Mesodermal cell (in vitro differentiated cells): ENCODE measurements around the gene B3GAT1.

Experiments
- H3K27ac ChIP-seq: 2 replicates; pipeline ENCODE4 v1.7.0; 2013; ENCODE audit warnings: mild to moderate bottlenecking, low read depth, low read length, moderate library complexity; ENCODE audit not compliant: severe bottlenecking
- H3K36me3 ChIP-seq: 2 replicates; pipeline ENCODE4 v1.7.1; 2013; ENCODE audit warnings: mild to moderate bottlenecking, low read length, moderate library complexity; ENCODE audit not compliant: control insufficient read depth, insufficient read depth
- H3K4me1 ChIP-seq: one replicate; pipeline ENCODE4 v1.7.1; 2013; ENCODE audit warnings: mild to moderate bottlenecking, low read length; ENCODE audit not compliant: insufficient read depth, control insufficient read depth, poor library complexity, severe bottlenecking
- H3K4me3 ChIP-seq: 2 replicates; pipeline ENCODE4 v1.7.0; 2013; ENCODE audit warnings: low read length, control low read depth, mild to moderate bottlenecking; ENCODE audit not compliant: insufficient read depth, poor library complexity, severe bottlenecking; ENCODE audit errors: extremely low read depth
- H3K9me3 ChIP-seq: 2 replicates; pipeline ENCODE4 v1.7.1; 2013; ENCODE audit warnings: mild to moderate bottlenecking, low read length, moderate library complexity; ENCODE audit not compliant: control insufficient read depth
- WGBS, 2 experiments: methylation state at CpG; one replicate each; pipeline ENCODE4 v1.1.5; 2013; ENCODE audit warnings: missing lambda C conversion rate in 2 of 2; ENCODE audit not compliant: insufficient coverage in 2 of 2; 5-methylcytosine and 5-hydroxymethylcytosine counted together

The B3GAT1 gene

GRCh38 chr11:134340354-134340964, 71.6 kb downstream of the B3GAT1 start:
- H3K27ac ChIP-seq = no peak overlapping the region
- 91 to 95% methylated on average over 5 to 8 of the region's 11 CpGs for WGBS, 2 experiments
- no peak overlapping the region for H3K4me3 ChIP-seq
- H3K4me1 ChIP-seq = peaks cover 4% of the 10 kb centered on the region
- H3K9me3 ChIP-seq = no peaks in the 10 kb centered on the region
- no peaks in the 10 kb centered on the region for H3K36me3 ChIP-seq

- H3K9me3 ChIP-seq = no peaks in the 10 kb centered on the region
- H3K4me3 ChIP-seq = no peak overlapping the region
- WGBS, 2 experiments = 87 to 100% methylated on average over 1 to 3 of the region's 4 CpGs
- H3K36me3 ChIP-seq = no peaks in the 10 kb centered on the region
- H3K27ac ChIP-seq = no peak overlapping the region
- H3K4me1 ChIP-seq = peaks cover 4% of the 10 kb centered on the region
Measured at GRCh38 chr11:134339756-134340155, 72.3 kb downstream of the B3GAT1 start.

GRCh38 chr11:134338654-134339053, 73.4 kb downstream of the B3GAT1 start:
- Histone ChIP-seq H3K4me1 (peaks cover 3% of the 10 kb centered on the region), H3K36me3 (no peaks in the 10 kb centered on the region), H3K9me3 (no peaks in the 10 kb centered on the region), H3K27ac (no peak overlapping the region), H3K4me3 (no peak overlapping the region)
- WGBS, 2 experiments = 90 to 95% methylated on average over 4 to 5 of the region's 7 CpGs

DNA sequence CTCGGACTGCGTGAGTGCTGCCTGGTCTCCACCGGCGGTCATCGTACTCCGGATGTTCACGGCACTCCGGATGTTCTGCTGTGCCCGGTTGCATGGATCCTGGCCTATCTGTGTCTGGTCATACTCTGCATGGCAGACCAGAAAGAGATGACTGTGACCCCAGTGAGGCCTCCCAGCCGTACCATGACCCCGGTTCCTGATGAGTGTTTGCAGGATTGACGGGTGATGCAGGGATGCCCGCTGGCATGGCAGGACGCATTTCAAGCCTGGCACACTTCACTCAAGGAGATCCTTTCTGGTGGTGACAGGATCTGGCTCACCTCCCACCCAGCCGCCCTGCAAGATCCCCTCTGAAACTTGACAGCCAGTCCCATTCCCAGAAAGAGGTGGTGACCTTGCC, 74.0 kb downstream of the B3GAT1 start:
- H3K27ac ChIP-seq = no peak overlapping the region
- 90 to 96% methylated on average over 14 of the region's 15 CpGs for WGBS, 2 experiments

DNA sequence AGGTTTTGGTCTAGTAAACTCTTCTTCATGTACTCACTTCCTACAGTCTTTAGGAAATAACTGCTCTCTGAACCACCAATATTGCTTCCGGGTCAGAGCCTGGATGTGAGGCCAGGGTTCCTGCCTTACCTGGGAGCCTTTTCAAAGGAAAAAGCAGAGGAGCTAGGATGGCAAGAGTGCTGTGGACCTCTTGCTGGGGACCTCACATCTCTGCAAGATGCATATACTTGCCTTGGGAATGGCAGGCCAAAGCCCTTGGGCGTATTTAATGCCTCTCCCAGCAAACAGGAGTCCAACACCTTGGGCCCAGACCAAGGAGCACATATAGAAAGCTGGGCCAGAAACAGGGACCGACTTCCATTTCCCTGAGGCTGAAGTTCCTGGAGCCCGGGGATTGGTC, 75.0 kb downstream of the B3GAT1 start:
- Histone ChIP-seq H3K9me3 (no peaks in the 10 kb centered on the region), H3K4me1 (no peaks in the 10 kb centered on the region), H3K36me3 (no peaks in the 10 kb centered on the region), H3K27ac (no peak overlapping the region), H3K4me3 (no peak overlapping the region)
- 90 to 97% methylated on average over 3 of the region's 4 CpGs for WGBS, 2 experiments

More for the DNA sequence above, 74.0 kb downstream of the B3GAT1 start:
- no peaks in the 10 kb centered on the region for H3K4me1 ChIP-seq
- no peaks in the 10 kb centered on the region for H3K36me3 ChIP-seq
- no peaks in the 10 kb centered on the region for H3K9me3 ChIP-seq
- H3K4me3 ChIP-seq = no peak overlapping the region

DNA sequence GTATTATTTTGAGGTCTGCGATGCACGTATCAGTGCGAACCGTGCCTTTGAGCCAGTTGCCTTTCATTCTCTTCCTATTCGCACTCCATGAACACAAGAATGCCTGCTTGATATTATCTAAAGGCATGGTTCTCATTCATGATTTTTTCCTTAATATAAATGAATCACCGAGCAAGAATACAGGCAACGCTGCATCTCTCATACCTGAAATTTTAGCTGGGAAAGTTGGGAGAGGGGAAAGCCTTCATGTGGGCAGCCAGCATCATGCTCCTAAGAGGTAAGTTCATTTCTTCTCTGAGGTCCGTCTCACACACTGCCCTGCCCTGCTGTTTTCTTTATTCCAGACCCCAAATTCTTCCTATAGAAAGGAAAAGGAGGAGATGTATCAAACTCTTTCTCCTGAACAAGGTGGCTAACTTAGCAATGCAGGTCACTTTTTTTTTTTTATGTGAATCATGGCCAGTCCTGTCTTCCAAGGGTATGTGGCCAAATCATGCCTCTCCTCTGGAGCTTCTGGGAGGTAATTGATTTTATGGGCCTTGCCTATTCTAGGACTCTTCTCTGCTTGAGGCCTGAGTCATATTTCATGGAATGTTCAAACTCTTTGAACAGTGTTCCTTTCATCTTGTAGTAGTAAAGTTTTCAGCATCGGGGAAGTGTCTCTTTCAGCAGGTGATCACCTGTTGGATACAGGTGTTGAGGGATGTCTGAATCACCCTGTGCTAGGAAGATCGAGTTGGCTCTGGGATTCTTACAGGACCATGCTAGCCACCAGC, 77.1 kb downstream of the B3GAT1 start:
- H3K36me3 ChIP-seq = no peaks in the 10 kb centered on the region
- H3K9me3 ChIP-seq = no peaks in the 10 kb centered on the region
- WGBS, 2 experiments = 83 to 94% methylated on average over 7 to 8 of the region's 10 CpGs
- no peak overlapping the region for H3K27ac ChIP-seq
- no peaks in the 10 kb centered on the region for H3K4me1 ChIP-seq
- H3K4me3 ChIP-seq = no peak overlapping the region

DNA sequence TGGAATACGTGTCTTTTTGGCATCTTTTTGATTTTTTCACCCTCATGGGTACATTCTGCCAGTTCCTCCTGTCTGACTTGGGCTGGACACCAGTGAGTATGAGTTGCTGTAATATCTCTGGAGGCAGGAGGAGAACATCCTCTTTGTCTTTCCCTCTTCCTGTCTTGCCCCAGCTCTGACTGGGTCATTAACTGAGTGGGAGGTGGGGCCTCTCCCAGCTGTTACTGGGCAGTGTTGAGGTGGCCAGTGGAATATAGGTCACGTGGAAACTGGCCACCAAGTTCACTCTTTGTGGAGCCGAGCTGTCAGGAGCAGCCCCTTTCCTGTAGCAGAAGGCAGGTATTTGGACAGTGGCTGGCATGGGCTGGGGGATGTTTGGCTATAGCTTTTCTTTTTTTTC, 78.1 kb downstream of the B3GAT1 start:
- no peak overlapping the region for H3K4me3 ChIP-seq
- no peaks in the 10 kb centered on the region for H3K4me1 ChIP-seq
- no peaks in the 10 kb centered on the region for H3K36me3 ChIP-seq
- 76 to 96% methylated on average over 3 of the region's 3 CpGs for WGBS, 2 experiments
- H3K9me3 ChIP-seq = no peaks in the 10 kb centered on the region
- no peak overlapping the region for H3K27ac ChIP-seq

DNA sequence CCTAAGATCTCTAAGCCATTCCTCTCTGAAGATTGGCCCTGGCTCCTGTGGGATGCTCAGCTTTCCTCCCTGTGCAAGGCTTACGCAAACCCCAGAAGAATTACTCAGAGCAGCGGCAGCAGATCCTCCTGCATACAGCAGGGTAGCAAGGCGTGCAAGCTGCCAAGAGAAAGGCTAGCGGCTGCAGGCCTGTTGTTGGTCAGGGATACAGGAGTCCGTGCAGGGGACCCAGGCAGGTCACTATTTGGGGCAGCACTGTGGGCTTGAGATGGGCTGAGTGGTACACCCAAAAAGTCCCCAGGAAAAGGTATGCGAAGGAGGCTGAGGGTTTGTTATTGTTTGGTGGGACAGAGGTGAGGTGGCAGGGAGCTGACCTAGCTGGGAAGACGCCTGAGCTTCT, 78.7 kb downstream of the B3GAT1 start:
- Histone ChIP-seq H3K4me1 (no peaks in the 10 kb centered on the region), H3K9me3 (no peaks in the 10 kb centered on the region), H3K36me3 (no peaks in the 10 kb centered on the region), H3K4me3 (no peak overlapping the region), H3K27ac (no peak overlapping the region)
- WGBS, 2 experiments = 88 to 93% methylated on average over 6 to 7 of the region's 7 CpGs

GRCh38 chr11:134332782-134333181, 79.3 kb downstream of the B3GAT1 start:
- Histone ChIP-seq H3K36me3 (no peaks in the 10 kb centered on the region), H3K4me1 (no peaks in the 10 kb centered on the region), H3K4me3 (peak overlapping the region; percentile 49), H3K27ac (no peak overlapping the region), H3K9me3 (no peaks in the 10 kb centered on the region)
- WGBS, 2 experiments = 56 to 100% methylated on average over 1 to 7 of the region's 7 CpGs

DNA sequence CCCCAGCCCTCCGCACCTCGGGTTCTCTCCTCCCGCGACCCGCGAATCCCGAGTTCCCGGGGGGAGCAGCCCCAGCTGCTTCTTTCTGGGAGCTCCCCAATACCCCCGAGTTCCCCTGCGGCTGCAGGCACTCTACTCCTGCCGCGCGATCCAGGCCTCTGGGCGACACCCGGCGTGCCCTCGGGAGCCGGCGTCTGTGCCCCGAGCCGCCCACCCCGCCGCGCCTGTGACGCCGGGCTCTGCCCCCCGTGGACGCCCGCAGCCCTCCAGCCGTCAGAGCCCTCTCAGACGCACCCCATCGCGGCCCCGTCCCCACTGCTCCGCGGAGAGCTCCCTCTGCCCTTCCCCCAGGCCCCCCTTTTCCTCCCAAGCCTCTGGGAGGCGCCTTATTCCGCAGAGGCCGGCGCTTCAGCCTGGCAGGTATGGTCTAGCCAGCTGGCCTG, 79.8 kb downstream of the B3GAT1 start:
- no peaks in the 10 kb centered on the region for H3K36me3 ChIP-seq
- H3K4me3 ChIP-seq = peak overlapping the region; percentile 49
- H3K27ac ChIP-seq = no peak overlapping the region
- no peaks in the 10 kb centered on the region for H3K9me3 ChIP-seq
- H3K4me1 ChIP-seq = no peaks in the 10 kb centered on the region
- 1 to 2% methylated on average over 28 to 34 of the region's 40 CpGs for WGBS, 2 experiments
